Hematopoietic multipotent progenitor cell (in vitro differentiated cells): ENCODE data around the gene SPEG. TPM values are rescaled to one million over a fixed set of nuclear protein-coding genes. Genes with fewer than 3 reads are reported as not detected.

Experiments
- DNase-seq, 3 donors: peaks; one replicate each; pipeline ENCODE4 v3.0.0-alpha.2; 2011 to 2015; ENCODE audit warnings: low read depth in 2 of 3, low spot score in 2 of 3
- total RNA-seq: library from RNA; depleted of rRNA; stranded (reverse); fragments of >200 nt; gene quantifications from one replicate; pipeline ENCODE4 v1.2.3, GENCODE V29; 2012

Gene SPEG
- total RNA-seq, 1 donor, result 0.81 TPM

DNA sequence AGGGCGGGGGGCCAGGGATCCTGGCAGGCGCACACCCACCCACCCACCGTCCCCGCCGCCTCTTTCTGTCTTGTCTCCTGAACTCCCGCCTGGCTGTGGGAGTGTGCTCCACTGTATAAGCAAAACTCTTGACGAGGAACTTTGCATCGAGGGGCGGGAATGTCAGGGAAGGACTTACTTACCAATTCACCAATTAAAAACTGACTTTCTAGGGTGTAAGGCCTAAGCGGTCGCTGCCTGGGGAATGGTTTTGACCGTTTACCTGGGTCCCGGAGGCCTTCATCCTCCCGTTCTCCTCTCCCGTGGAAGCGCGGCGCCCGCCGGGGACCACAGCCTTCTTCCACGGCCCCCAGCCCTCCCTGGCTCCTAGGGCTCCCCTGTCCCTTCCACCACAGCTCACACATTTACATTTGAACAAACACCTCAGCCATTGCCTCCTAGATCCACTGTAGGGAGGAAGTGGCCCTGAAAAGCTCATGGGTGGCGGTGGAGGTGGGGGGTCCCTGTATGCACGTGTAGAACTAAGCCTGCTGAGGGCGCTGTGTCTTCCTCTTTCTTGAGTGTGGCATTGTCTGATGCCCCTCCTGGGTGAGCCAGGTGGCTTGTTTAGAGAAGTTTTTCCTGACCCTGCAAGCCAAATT is 88.5 kb downstream of the SPEG start:
- peak in 1 of 3 donors; percentile 69 for DNase-seq

DNA sequence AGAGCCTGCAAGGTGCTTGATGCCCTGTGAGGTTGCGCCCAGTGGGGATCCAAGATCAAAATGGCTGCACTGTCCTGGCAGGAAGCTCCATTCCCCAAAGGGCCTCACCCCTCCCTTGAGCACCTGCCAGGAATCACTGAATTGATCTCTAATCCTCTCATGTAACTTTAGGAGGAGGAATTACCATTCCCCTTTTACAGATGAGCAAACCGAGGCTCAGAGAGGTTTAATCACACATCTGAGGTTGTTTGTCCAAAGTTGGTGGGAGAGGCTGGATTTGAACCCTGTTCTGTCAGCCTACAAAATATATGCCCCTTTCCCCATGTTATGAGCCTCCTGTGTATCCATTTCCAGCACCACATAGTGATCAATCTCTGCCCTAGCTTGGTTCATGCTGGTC is 90.2 kb downstream of the SPEG start:
- no peak for DNase-seq

DNA sequence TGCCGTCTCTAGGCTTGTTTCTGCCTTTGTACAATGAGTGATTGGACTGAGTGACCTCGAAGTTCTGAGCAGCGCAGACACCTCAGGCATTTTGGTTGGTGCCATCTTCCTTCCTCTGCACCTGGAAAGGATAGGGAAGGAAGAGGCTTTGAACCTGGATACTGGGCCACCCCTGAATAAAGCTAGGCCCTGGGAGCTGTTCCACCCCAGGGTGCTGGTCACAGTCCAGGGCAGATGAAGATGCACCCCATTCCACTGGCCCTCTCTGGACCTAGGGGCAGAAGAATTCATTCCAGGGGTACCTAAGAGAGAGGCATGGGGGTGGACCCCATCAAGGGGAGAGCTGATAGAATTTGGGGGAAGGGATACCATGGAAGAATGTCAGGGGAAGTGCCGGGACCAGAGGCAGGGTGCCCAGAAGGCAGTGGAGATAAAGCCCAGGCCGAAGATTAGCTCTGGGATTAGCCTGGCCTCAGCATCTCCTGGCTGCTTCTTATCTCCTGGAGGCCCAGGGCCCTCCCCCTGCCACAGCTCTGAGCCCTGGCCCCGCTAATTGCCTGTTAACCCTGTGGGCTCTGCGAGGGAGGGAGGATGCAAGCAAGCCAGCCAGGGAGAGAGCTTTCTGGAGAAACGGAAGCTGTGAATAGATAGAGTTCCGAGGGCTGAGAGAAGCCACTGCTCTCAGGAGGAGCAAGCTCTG is 91.0 kb downstream of the SPEG start:
- DNase-seq, result no peak

DNA sequence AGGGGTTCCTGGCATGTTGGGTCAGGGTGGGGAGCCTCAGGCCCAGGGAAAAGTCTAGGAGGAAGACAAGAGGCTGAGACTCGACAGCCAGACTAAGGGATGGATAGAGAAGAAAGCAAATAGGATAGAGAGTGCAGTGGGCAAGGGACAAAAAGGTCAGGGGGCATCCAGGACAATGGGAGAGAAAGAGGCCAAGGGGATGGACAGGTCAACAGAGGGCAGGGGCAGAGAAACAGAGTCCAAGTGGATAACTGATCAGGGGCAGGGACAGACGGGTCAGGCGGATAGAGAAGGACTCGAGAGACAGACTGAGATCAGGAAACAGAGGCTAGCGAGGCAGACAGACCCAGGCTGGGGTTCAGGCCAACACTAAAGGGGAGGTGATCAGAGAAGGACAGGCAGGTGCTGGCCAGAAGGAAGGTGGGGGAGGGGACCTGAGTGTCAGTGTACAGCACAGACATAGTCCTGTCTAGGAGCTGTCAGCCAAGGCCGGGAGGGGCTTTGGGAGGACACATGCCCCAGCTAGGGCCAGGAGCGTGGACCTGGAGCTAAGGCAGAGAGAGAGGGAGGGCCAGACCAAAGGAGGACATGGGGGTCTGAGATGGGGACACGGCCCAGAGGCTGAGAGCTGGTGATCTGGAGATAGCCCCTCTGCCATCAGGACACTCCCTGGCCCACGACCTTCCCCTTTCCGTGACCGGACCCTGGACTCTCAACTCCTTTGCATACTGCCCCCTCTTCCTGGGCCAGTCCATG is 91.9 kb downstream of the SPEG start:
- DNase-seq, result no peak

DNA sequence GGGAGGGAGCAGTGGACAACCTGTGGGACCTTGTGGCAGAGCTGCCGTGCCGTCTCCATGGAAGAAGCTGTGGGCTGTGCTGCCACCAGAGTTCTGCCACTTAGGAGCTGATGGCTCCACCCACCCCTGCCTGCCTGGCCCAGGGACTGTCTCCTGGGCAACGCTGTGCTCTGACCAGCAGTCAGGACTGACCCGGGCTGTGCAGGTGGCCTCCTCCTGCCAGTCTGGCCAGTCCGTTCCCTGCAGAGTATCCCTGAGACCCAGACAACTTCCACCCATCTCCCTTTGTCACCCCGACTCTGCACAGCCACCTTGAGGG is 92.4 kb downstream of the SPEG start:
- no peak for DNase-seq

DNA sequence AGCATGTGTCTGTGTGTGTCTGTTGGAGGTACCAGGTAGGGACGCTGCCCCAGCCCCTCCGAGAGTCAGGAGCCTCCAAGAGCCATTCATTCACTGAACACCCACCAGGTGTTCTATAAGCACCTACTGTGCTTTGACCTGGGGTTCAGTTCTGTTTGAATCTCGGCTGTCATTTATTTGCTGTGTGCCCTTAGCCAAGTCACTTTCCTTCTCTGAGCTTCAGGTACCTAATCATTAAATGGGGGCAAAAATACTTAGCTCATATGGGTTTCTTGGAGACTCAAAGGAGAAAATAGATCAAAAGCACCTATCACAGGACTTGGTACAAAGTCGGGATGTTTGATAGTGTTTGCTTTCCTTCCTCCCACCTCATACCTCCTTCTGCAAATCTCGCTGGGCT is 92.8 kb downstream of the SPEG start:
- DNase-seq, result no peak

DNA sequence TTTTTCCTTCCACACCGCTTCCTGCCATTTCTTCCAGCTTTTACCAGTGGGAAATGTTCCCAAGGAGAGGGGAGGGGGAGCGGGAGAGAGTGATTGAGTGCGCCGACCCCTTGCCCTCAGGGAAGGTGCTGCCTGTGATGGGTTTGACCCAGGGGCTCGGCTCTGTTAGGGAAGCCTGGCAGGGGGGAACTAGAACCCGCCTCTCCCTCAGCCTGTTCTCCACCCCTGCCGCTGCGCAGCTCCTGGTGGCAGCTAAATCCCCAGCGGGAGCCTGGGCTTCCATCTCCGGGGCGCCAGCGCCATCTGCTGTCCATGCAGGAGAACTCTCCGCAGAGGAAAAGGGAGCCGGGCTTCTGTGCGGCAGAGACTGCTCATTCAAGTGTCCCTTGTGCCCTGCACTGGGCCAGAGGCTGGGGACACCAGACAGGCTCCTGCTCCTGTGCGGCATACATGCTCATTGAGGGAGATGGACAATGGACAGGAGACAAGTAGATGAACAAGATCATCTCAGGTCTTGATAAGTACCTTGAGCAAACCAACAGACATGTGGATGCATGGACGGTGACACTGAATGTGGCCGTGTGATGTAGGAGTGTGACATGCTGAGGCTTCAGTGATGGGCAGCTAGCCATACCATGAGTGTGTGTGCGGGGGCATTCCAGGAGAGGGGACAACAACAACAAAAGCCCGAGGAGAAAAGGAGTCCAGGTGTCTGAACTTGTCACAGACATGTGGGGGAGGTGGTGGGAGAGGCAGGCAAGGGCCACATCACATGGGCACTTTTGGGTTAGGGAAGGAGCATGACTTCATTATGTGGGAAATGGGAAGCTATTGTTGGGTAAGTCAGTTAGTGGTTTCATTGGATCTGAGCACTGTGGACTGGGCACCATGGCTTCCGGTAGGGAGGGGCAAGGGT is 95.7 kb downstream of the SPEG start:
- DNase-seq, result peak; percentile 76 to 89 (median 83)

DNA sequence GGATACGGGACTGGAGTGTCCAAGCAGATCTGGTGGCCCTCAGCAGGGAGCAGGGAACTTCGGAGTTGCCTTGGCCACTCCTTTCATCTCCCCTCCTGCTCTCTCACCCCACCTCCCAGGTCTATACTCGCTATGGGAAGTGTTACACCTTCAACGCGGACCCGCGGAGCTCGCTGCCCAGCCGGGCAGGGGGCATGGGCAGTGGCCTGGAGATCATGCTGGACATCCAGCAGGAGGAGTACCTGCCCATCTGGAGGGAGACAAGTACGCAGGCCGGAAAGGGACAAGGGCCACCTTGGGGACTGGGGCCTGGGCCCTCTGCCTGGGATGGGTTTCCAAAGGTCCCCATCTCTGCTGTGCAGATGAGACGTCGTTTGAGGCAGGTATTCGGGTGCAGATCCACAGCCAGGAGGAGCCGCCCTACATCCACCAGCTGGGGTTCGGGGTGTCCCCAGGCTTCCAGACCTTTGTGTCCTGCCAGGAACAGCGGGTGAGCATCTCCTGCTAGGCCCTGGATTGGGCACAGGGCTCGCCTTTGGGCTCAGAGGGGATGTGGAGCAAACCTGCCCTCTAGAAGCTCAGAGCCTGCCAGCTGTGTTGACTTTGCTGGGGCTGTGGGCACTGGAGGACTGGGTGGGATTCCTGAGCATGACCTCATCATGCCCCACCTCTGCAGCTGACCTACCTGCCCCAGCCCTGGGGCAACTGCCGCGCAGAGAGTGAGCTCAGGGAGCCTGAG is 97.2 kb downstream of the SPEG start:
- no peak for DNase-seq

DNA sequence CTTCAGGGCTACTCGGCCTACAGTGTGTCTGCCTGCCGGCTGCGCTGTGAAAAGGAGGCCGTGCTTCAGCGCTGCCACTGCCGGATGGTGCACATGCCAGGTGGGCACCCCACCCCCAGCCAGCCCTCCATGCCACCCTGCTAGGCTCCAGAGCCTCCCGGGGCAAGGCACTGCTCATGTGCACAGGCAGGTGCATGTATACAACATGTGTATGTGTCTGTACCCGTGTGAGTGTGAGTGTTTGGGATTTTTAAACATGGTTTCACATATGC is 97.7 kb downstream of the SPEG start:
- DNase-seq, result no peak

DNA sequence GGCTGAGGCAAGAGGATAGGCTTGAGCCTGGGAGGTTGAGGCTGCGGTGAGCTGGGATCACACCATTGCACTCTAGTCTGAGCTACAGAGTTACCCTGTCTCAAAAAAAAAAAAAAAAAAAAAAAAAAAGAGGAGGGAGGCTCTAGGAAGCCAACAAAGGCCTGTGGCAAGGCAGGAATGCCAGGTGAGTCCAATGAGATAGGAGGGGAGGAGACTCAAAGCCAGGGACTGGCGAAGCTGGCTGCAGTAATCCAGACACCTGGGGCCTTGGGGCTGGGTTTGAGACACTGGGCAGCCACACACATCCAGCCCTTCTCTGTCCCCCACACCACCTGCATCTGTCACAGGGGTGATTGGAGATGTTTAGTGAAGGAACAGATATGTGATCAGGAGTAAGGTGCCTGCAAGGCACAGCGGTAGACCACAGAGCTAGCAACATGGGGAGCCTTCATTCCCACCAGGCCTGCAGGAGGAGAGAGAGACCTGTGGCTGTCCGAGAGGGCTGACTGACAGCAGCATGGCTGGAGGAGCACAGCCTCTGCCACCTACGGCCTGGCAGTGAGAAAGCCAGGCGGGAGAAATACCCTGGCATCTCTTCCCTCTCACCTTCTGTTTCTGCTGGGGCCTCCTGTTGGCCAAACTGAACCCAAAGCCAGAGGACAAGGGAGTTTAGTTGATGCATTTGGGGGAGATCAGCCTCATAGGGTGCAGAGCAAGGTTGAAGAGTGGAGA is 99.5 kb downstream of the SPEG start:
- no peak for DNase-seq

DNA sequence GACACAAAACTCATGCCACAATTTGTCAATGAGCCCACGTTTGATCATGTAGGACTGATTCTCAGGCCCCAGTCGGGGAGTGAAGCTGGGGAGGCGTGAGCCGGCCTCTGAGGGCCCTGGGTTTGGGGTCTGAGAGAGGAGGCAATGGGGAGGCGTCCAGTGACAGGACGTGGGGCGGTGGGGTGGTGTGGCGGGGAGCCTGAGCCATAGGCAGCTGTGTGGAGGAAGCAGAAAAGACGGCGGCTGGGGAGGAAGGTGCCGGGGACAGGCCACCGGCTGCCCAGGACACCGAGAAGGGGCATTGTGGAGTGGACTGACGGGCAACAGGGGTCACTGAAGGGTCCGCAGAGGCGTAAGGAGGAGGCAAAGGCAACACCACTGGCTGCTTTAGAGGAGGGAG is 101.8 kb downstream of the SPEG start:
- no peak for DNase-seq

DNA sequence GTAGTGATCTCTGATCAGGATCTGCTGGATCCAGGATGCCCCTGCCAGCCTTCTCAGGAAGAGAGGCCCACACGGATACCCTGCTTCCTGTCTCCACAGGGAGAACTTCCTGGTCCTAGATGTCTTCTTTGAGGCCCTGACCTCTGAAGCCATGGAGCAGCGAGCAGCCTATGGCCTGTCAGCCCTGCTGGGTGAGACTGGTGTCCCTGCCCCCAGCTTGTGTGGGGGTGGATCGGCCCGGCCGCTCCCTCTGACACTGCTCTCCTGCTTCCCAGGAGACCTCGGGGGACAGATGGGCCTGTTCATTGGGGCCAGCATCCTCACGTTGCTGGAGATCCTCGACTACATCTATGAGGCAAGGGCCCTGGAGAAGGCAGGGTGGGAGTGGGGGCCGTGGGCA is 102.3 kb downstream of the SPEG start:
- no peak for DNase-seq

DNA sequence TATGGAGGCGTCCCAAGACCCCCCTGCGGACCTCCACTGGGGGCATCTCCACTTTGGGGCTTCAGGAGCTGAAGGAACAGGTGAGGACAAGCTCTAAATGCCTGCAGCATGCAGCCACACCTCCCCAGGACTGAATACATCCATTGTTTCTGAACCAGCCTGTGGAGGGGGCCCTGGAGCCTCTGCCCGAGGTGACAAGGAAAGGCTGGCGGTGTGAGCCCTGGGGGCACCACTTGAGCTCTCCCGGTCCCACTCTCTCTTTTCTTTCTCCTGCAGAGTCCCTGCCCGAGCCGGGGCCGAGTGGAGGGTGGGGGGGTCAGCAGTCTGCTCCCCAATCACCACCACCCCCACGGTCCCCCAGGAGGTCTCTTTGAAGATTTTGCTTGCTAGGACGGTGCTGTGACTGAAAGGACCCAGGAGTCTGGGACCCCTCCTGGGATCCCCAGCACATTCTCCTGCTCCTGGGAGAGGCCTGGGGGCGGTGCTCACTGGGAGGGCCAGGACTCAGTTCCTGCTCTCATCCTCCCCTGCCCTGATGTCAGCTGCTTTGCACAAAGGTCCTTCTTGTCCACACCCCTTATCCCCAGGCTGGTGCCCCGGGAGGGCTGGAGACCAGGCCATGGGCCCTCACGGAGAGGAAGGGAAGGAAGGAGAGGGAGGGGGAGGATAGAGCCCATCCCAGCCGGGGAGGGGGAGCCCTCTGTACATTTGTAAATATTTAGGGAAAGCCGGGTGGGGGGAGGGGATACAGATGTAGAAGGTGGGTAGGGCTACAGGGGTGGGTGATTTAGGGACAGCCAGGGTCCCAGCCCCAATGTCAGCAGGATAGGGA is 103.2 kb downstream of the SPEG start:
- DNase-seq, result no peak

DNA sequence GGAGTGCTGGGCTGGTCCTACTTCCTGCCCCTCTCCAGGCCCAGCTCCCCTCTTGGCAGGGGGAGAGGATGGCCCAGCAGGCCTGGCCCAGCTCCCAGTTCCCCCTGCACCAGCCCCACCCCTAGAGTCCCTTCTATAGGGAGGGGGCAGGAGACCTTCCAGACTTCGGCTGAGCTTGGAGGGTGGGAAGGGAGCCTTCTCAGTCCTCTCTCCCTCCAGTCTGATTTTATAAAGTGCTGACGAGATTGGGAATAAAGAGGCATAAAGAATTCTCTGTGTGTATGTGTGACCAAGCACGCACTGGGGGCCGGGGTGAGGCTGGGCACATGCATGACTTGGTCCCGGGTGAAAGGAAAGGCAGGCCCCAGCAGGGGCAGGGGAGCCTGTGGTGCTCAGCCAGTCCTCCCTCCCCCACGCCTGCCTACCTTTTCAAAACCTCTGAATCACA is 103.9 kb downstream of the SPEG start:
- no peak for DNase-seq

DNA sequence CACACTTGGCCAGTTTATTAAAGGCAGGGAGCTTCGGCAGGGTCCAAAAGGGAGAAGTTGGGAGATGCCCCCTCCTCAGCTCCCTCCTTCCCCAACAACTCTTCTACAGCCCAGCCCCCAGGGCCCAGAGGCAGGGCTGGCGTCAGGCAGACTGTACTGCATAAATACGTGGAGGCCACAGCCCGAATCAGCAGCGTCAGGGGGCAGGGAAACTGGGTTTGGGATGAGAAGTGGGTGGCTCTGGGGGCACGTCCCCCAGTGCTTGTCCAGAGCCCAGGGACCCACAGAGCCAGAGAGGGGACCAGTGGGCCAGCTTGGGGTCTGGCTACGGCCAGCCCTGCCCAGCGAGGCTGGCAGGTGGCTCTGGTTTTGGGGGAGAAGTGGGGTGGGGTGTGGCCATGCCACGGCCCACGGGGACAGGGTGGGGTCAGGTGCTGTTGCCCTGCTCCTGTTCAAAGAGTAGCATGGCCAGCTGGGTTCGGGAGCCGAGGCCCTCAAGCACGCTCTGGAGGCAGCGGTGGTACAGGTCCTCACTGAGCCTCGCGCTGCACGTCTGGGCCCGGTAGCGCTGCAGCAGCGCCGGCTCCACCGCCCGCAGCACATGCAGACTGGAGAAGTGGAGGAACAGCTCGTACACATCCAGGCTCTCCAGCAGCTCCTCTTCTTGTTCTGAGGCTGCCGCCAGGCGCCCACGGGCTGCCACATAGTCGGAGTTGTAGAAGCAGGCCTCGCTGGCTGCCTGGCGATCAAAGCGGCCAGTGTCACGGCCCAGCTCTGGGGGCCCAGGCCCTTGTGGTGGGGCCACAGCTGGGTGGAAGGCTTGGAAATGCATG is 104.5 kb downstream of the SPEG start:
- no peak for DNase-seq

DNA sequence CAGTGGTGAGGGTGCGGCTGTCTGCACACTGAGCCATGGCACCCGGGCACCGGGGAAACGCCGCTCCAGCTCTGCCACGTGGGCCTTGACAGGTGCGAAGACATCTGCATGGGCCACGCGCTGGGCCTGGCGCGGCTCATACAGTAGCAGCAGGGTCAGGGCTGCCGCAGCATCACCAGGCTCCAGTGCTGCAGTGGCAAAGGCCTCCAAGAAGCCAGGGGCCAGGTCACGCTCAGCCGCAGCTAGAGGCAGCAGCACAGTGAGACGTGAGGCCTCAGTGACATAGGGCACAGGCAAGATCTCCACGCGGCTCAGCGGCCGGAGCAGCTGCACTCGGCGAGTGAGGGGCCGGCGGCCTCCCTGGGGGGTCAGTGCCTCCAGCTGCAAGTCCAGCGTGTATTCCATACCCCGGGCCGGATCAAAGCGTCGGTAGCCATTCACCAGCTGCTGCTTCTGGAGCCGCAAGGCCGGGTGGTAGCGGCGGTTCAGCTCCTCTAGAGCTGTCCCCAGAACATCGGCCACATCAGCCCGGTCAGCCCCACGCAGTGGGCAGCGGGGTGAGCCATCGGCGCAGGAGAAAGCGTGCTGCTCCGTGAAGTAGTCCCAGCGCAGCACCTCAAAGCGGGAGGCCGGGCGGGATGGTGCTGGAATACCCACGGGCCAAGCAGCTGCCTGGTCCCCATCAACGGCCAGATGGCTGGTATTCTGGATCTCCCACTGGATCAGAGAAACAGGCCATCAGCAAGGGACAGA is 105.5 kb downstream of the SPEG start:
- no peak for DNase-seq

DNA sequence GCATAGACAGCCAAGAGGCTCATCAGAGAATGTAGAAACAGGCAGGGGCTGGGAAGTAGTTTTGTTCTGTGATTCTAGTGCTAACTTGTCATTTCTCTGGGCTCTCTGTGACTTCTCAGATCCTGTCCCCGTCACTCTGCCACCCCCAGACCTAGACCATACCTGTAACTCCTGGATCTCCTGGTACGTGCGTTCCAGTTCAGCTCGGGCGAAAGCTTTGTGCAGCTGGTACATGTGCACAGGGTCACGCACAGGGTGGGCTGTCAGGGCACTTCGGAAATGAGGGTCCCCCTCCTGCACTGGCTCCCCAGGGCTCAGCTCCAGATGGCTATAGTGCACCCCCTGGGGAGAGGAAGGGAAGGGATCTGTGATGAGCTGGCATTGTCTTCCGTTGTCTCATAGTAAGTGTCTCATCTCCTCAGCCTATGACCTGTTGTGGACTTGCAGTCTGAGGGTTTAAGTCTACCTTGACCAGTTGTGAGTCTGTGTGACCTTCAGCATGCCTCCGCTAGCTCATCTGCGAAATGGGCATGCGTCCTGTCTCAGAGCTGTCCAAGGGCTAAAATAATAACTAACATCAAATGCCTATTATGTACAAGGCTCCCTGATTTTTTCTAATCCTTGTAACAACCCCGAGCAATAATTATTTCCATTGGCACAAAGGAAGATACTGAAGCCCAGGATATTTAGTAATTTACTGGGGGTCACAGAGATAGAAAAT is 106.3 kb downstream of the SPEG start:
- DNase-seq, result no peak
